K562 (cell line): ENCODE results near the gene OR1C1. TPM values are rescaled to one million over a fixed set of nuclear protein-coding genes. Genes with fewer than 3 reads are reported as not detected.

Source experiments
- FUS ChIP-seq: fragments of 200-400 bp; formaldehyde crosslinking; optimal IDR thresholded peaks from 2 replicates; pipeline ENCODE3; 2017; ENCODE audit warnings: low read depth, low read length
- KDM2B ChIP-seq: fragments of 250-450 bp; sonication (Bioruptor Pico); IDR thresholded peaks from 2 replicates; pipeline ENCODE4 v1.8.0; 2021; ENCODE audit warnings: mild to moderate bottlenecking, moderate library complexity
- NCOR1 ChIP-seq: fragments of 450-650 bp; IDR thresholded peaks from 2 replicates; pipeline ENCODE4 v1.6.1; 2016; ENCODE audit warnings: mild to moderate bottlenecking, moderate library complexity
- SIN3B ChIP-seq: fragments of 450-650 bp; IDR thresholded peaks from 2 replicates; pipeline ENCODE4 v1.6.1; 2017; ENCODE audit warnings: low read depth, mild to moderate bottlenecking, moderate library complexity
- SMARCA4 ChIP-seq: fragments of 450-650 bp; IDR thresholded peaks from 2 replicates; pipeline ENCODE4 v1.6.1; 2016
- TEAD2 ChIP-seq: fragments of 450-650 bp; IDR thresholded peaks from 2 replicates; pipeline ENCODE4 v1.6.1; 2016; ENCODE audit warnings: missing genetic modification characterization, control low read depth, missing compliant biosample characterization
- XRCC4 ChIP-seq: IDR thresholded peaks from one replicate; pipeline ENCODE4 v1.6.1; 2011; ENCODE audit not compliant: insufficient read depth, insufficient read length; ENCODE audit errors: extremely low read depth
- ZNF121 ChIP-seq: sonication (generic); formaldehyde crosslinking; conservative IDR thresholded peaks from 2 replicates; pipeline ENCODE4 v1.8.0; 2022; ENCODE audit warnings: missing genetic modification reagents
- ZNF384 ChIP-seq: IDR thresholded peaks from 2 replicates; pipeline ENCODE4 v1.6.1; 2012; ENCODE audit warnings: low read depth, low read length, improper control_type of control experiment
- ZNF431 ChIP-seq: sonication (generic); formaldehyde crosslinking; IDR thresholded peaks from 2 replicates; pipeline ENCODE4 v1.8.0; 2022; ENCODE audit warnings: mild to moderate bottlenecking, missing genetic modification reagents
- polyA plus RNA-seq, 8 experiments: library from polyadenylated mRNA; depleted of rRNA in 4 of 8; stranded (reverse) in 5 of 8; unstranded in 3 of 8; fragments of >200 nt; fragmentation: Nextera tagmentation in 2 of 8; fragmentation: Illumina TruSeq in 1 of 8; extraction: Ambion mirVana in 2 of 8; extraction: Trizol in 1 of 8; gene quantifications; 2 replicates each; pipeline versions ENCODE4 v1.2.1 to v1.2.3, GENCODE V29; 2011 to 2014; ENCODE audit warnings: inconsistent platforms in 1 of 8, missing spikeins in 1 of 8
- total RNA-seq, 7 experiments: library from RNA; depleted of rRNA in 6 of 7; stranded (reverse); fragments of >200 nt in 6 of 7; fragmentation: Illumina TruSeq in 2 of 7; extraction: Trizol in 2 of 7; gene quantifications; 2 replicates each; pipeline versions ENCODE4 v1.2.1 to v1.2.3, GENCODE V29; 2011 to 2021; ENCODE audit warnings: low replicate concordance in 1 of 7
- TF ChIP-seq, protein P1 (sequence below), 2 experiments: fragments of 450-650 bp in 1 of 2; IDR thresholded peaks; 2 replicates each; pipeline ENCODE4 v1.6.1; 2011 to 2017; ENCODE audit warnings: low read depth in 2 of 2, antibody characterized with exemption in 1 of 2, borderline replicate concordance in 1 of 2, low read length in 1 of 2, mild to moderate bottlenecking in 1 of 2, mixed read lengths in 1 of 2; ENCODE audit not compliant: control insufficient read depth in 1 of 2
- TF ChIP-seq, protein P2 (sequence below): fragments of 250-450 bp; sonication (Bioruptor Pico); IDR thresholded peaks from 2 replicates; pipeline ENCODE4 v1.4.0; 2020; ENCODE audit warnings: mild to moderate bottlenecking

The OR1C1 gene
- total and polyA plus RNA-seq, 9 of the 15 experiments (the other 6 are each of a cell fraction or from before 2014, with no cell fraction given) = not detected

DNA sequence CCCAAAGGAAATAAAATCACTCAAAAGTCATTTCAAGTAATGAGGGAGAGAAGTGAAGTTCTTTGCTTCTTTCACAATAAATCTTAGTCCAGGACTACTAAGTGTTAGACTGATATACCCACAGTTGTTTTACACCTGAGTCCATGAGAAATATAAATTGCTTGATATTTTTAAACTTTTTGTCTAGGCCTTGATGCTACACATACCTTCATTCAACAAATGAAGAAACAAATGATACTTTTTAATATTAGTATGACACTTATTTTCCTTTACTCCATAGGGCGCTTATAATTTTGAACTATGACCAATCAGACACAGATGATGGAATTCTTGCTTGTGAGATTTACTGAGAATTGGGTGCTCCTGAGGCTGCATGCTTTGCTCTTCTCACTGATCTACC, 22.0 kb downstream of the OR1C1 start, which contains the start of gene OR14K1 (continued):
- TF ChIP-seq, protein P1, sequence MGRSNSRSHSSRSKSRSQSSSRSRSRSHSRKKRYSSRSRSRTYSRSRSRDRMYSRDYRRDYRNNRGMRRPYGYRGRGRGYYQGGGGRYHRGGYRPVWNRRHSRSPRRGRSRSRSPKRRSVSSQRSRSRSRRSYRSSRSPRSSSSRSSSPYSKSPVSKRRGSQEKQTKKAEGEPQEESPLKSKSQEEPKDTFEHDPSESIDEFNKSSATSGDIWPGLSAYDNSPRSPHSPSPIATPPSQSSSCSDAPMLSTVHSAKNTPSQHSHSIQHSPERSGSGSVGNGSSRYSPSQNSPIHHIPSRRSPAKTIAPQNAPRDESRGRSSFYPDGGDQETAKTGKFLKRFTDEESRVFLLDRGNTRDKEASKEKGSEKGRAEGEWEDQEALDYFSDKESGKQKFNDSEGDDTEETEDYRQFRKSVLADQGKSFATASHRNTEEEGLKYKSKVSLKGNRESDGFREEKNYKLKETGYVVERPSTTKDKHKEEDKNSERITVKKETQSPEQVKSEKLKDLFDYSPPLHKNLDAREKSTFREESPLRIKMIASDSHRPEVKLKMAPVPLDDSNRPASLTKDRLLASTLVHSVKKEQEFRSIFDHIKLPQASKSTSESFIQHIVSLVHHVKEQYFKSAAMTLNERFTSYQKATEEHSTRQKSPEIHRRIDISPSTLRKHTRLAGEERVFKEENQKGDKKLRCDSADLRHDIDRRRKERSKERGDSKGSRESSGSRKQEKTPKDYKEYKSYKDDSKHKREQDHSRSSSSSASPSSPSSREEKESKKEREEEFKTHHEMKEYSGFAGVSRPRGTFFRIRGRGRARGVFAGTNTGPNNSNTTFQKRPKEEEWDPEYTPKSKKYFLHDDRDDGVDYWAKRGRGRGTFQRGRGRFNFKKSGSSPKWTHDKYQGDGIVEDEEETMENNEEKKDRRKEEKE (IDR thresholded peaks at IDR 0.05; ENCODE audit: borderline replicate concordance in 1 of 2, control insufficient read depth in 1 of 2, low read depth in 2 of 2, low read length in 1 of 2) = no peak
- TF ChIP-seq TEAD2 = no peak
- no peak for TF ChIP-seq SMARCA4
- no peak for TF ChIP-seq FUS
- TF ChIP-seq, protein P2, sequence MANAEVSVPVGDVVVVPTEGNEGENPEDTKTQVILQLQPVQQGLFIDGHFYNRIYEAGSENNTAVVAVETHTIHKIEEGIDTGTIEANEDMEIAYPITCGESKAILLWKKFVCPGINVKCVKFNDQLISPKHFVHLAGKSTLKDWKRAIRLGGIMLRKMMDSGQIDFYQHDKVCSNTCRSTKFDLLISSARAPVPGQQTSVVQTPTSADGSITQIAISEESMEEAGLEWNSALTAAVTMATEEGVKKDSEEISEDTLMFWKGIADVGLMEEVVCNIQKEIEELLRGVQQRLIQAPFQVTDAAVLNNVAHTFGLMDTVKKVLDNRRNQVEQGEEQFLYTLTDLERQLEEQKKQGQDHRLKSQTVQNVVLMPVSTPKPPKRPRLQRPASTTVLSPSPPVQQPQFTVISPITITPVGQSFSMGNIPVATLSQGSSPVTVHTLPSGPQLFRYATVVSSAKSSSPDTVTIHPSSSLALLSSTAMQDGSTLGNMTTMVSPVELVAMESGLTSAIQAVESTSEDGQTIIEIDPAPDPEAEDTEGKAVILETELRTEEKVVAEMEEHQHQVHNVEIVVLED = no peak
- TF ChIP-seq SIN3B = no peak
- no peak for TF ChIP-seq XRCC4
- no peak for TF ChIP-seq KDM2B
- TF ChIP-seq ZNF384 = no peak
- TF ChIP-seq ZNF121 (CRISPR knock-in tag) = no peak
- TF ChIP-seq NCOR1 = no peak
- no peak for TF ChIP-seq ZNF431 (CRISPR knock-in tag)
